GM10847 (cell line): ENCODE results near the gene LMO7.

Experiments used
- POLR2A ChIP-seq: IDR thresholded peaks from 2 replicates; pipeline ENCODE4 v1.6.1; 2011; ENCODE audit not compliant: insufficient read length; ENCODE audit errors: extremely low read depth

The LMO7 gene

DNA sequence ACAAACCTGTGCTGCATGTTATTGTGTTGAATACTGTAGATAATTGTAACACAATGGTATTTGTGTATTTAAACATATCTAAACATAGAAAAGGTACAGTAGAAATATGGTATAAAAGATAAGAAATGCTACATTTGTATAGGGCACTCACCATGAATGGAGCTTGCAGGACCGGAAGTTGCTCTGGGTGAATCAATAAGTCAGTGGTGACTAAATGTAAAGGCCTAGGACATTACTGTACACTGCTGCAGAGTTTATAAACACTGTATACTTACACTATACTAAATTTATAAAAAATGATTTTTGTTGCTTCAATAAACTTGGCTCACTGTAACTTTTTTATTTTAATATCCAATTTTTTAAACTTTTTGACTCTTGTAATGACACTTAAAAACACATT is 34.4 kb downstream of the LMO7 start:
- TF ChIP-seq POLR2A, result no peak

- TF ChIP-seq POLR2A, result no peak
Observed at GRCh38 chr13:75675421-75675820, 39.3 kb downstream of the LMO7 start.

- no peak for TF ChIP-seq POLR2A
Observed at GRCh38 chr13:75679459-75679858, 43.3 kb downstream of the LMO7 start.

GRCh38 chr13:75682326-75682725 is 46.2 kb downstream of the LMO7 start:
- no peak for TF ChIP-seq POLR2A

DNA sequence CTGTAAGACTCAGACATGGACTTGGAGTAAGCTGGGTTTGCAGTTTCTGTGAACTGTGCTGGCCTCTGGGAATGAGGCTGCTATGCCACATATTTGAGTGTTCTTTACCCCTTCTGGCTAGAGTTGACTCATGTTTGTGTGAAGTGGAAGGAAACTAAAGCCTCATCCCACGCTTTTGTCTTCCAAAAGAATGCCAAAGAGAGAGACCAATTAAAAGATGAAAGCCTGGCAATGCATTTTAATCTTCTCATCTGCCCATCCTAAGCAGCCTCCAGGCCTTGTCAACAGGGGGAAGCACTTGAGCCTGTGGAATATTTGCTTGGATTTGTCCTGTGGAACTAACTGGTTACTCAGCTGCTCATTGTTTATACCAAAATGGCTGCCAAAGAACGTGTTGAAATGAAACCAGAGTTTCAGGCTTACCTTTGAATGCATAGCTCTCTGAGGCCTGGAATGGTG is 49.1 kb downstream of the LMO7 start:
- no peak for TF ChIP-seq POLR2A

DNA sequence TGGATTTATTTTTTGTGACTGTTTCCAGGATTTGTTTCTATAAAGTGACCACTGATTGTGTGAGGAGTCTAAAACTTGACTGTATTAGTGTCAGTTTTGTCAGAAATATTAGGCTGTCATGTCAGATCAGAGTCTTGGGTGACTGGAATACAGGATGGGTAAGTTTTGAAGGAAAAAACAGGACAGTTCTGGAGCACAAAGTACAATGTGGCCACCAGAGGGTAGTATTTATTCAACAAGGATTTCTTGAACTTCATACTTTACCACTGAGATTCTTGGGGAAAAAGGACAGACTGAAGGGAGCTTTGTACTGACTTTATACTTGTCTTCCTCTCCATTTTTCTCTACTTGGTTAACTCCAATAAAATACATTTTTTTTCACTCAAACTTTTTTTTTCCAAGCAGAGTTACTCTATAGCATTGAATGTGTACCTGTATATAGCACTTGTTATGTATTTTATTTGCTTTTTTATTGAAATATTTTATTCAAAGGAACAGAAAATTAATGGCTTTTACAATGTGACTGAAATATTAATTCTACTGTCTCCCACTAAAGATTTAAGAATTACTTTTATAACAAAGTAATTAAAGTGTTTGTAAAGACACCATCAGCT is 51.1 kb downstream of the LMO7 start:
- TF ChIP-seq POLR2A, result no peak

GRCh38 chr13:75689686-75690085 is 53.6 kb downstream of the LMO7 start:
- TF ChIP-seq POLR2A, result no peak

GRCh38 chr13:75690607-75691006 is 54.5 kb downstream of the LMO7 start:
- no peak for TF ChIP-seq POLR2A

DNA sequence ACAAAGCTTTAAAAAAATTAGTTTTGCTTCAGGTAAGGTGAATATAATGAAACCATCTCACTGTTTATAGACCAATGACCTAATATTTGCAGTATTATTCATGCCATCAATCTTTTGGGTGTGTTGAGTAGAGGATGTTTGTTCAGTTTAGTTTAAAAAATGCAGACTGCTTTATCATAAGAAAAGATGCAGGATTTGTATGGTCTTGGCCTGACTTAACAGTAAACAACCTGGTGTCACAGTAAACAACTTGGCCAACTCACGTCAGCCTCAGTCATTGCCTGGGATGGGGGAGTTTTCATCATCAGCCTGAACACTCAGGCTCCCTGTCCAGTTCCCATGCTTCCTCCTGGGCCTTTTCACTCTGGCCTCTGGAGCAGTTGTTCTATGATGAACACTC is 55.1 kb downstream of the LMO7 start:
- TF ChIP-seq POLR2A, result no peak

DNA sequence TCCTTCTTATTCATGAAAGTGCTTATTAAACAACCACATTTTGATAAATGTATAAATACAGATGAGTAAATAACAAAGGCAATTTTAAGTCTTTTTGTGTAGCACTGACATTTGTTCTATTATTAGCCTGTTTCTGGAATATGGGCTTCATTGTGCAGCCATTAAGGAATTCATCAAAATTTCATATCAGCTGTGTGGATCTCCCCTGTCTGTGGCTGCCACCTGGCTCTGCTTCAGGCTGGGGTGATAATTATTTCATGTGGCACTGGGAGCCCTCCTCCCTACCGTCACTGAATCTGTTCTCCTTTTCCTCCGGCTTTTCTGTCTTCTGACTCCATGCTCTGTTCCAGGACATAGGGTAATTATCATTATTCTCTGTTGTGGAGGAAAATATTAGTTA is 57.1 kb downstream of the LMO7 start:
- no peak for TF ChIP-seq POLR2A

- TF ChIP-seq POLR2A, result no peak
Observed at GRCh38 chr13:75694722-75695121, 58.6 kb downstream of the LMO7 start.

GRCh38 chr13:75699062-75699461 is 62.9 kb downstream of the LMO7 start:
- TF ChIP-seq POLR2A, result no peak

- TF ChIP-seq POLR2A, result no peak
Observed at GRCh38 chr13:75700552-75700951, 64.4 kb downstream of the LMO7 start.

GRCh38 chr13:75702476-75702875 is 66.3 kb downstream of the LMO7 start:
- TF ChIP-seq POLR2A, result no peak

- TF ChIP-seq POLR2A, result no peak
Observed at GRCh38 chr13:75703769-75704168, 67.6 kb downstream of the LMO7 start.

GRCh38 chr13:75704194-75704926 is 68.2 kb downstream of the LMO7 start:
- no peak for TF ChIP-seq POLR2A

- TF ChIP-seq POLR2A, result no peak
Observed at GRCh38 chr13:75704927-75705288, 68.8 kb downstream of the LMO7 start.
